Stimulated activated CD8-positive, alpha-beta memory T cell treated with anti-CD3 and anti-CD28 coated beads, Interleukin-7, amount 100 ng/mL, for 4 hours (primary cell): ENCODE measurements around the gene ACMSD.
"Not testable (repeated sequence)": the region's sequence is repeated elsewhere in the genome, so short reads cannot be mapped to it uniquely, and the experiment has no call there.

Experiments used
- DNase-seq, 2 donors: peaks; one replicate each; pipeline ENCODE4 v3.0.0-alpha.2; 2020; ENCODE audit warnings: low read depth in 2 of 2

The ACMSD gene

DNA sequence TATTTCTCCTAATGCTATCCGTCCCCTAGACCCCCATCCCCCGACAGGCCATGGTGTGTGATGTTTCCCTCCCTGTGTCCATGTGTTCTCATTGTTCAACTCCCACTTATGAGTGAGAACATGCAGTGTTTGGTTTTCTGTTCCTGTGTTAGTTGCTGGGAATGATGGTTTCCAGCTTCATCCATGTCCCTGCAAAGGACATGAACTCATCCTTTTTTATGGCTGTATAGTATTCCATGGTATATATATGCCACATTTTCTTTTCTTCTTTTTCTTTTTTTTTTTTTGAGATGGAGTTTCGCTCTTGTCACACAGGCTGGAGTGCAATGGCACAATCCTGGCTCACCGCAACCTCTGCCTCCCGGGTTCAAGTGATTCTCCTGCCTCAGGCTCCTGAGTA is 9.2 kb downstream of the ACMSD start:
- not testable (repeated sequence) for DNase-seq

DNA sequence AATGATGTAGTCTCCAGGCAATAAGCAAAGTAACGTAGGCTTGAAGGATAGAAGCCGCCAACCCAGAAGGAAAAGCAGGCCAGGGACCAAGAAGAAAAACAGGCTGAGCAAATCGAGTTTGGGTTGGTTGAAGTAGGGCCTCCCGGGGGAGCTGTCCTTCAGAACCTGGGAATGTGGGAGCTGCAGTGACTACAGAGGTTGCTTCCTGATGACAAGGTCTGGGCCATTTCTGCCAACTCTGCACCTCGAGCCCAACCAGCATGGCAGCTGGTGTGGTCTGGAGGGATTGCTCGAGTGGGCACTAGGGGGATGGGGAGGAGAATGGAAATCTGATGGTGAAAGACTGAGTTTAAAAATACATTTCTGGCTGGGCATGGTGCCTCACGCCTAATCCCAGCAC is 14.1 kb downstream of the ACMSD start:
- DNase-seq = no peak

DNA sequence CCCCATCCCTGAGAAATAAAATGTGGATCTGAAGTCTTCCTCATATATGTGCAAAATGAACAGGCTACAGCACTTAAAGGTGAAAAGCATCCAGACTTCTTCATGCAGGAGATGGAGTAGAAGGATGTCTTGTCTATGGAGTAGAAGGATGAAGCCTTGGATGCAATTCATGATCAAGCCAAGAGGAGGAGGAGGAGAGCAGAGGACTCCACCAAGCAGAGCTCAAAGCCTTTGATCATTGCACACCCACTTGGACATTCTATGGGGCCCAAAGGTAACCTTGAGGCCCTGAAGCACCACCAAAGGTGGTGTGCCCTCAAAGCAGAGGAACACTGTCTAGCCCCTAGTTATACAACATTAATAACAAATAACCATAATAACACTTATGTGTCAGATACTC is 17.3 kb downstream of the ACMSD start:
- DNase-seq = no peak

DNA sequence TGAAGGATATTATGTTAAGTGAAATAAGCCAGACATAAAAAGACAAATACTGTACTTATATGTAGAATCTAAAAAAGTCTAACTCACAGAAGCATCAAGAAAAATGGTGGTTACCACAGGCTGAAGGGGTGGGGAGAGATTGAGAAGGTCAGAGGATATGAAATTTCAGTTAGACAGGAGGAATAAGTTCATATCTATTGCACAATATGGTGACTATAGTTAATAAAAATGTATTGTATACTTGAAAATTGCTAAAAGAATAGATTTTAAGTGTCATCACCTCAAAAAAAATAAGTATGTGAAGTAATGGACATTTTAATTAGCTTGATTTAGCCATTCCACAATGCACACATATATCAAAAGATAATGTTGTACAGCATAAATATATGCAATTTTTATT is 19.8 kb downstream of the ACMSD start:
- DNase-seq = no peak

DNA sequence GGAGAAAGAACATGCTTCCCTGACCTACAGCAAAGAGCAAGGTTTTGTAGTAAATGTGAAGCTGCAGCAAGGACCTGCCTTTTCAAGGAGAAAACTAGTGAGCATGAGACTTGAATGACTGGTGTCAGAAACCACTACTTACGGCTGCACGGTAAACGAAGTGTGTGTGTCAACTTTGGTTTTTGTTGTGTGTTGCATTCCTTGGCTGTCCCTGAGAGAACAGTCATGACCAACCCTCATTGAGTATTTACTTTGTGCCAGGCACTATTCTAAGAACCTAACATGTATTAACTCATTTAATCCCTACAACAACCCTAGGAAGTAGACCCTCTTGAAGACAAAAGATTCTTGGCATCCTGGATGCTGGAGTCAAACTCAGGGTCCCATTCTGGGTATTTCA is 22.8 kb downstream of the ACMSD start:
- no peak for DNase-seq

DNA sequence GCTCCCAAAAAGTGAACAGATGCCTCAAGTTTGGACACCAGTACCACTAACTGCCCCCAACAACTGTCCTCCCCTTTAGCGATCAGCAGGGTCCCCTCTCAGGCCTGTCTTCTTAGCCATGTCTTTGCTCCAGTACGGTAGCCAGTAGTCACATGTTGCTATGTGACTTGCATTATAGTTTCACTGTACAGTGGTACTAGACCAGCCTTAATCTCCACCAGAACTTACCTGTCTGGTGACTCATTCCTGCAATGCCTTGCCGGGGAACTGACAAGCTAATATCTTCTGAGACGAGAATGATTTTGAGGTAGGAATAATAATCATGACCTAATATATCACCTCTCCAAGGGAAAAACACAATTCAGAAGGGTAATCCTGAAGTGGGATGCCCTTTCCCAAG is 23.7 kb downstream of the ACMSD start:
- no peak for DNase-seq

DNA sequence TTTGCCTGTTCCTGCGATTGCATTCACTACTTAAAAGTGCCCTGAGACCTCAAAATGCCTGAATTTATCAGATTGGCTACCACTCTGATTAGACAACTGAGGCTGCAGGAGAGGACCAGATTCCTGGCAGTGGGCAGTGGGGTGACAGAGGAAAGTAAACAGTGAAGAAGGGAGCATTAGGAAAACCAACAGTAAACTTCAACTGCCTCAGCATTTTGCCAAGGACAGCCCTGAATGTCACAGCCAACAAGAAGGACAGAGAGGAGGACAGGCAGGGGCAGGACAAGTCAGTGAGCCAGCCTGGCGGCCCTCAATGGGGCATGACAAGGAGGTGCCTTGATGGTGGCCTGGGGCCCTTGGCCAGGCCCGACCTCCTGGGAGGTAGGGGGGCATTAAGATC is 24.3 kb downstream of the ACMSD start:
- no peak for DNase-seq

DNA sequence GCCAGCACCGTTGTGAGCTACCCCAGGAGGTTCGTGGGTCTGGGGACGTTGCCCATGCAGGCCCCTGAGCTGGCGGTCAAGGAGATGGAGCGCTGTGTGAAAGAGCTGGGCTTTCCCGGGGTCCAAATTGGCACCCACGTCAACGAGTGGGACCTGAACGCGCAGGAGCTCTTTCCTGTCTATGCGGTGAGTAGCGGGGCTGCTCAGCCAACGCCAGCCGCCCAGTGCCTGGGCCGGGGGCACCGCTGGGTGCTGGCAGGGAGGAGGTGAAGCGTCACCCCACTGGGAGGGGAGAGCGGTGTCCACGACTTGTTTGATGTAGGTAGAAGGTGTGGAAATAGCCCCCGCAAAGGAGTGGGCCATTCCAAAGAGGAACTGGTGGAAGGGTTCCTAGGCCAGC is 25.0 kb downstream of the ACMSD start:
- DNase-seq = no peak

DNA sequence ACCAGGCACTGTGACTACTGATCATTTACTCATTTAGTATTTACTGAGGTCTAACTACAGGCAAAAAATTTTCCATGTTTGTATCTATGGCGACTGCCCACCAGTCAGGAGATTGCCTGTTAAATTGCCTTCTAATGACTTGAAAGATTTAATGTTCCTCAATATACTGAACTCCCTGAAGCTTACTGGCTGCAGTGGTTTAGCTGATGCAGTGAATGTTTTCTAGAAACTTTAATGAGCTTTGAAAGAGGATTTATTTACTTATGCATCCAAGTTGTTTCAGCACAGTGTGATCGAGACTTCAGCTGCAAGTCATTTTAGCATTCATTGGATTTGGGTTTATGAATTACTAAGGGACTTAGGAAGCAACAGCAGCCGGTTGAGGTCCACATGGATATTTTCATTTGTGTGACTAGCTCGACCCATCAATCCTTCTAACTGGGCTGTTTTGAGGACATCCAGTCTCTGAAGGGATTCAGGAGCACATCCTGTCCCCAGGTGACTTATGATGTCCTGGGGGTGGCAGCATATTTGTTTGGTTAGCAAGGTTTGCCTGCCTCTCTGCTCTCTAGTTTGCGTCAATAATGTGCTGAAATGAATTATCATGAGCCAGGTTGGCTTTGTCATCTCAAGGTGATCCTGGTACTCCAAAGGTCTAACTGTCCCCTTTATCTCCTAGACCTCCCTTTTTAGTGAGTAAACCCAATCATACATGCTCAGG is 26.8 kb downstream of the ACMSD start:
- DNase-seq = no peak

DNA sequence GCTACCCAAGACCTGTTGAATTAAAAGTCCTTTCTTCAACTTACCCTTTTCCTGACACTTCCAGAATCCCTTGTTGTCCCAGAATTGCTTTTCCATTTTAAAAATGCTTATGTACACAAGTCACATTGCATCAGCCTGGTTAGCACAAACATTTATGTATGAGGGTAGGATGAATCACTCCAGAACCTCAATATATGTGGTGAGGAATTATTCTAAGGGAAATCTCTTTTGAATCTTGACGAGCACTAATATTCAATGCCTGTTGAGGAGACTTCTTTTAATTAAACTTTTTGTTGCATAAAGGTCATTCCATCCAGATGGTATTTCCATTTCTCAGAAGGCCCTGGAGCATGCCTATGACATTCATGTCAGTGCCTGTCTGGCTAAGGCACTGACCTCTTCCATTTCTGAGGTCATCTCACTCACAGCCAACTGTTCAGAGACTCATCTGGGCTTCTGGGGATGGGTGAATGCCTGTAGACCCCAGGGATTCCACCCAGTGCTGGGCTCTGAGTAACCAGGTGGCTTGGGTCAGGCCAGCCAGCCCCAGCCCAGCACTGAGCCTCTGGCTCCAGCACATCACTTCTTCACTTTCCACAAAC is 28.2 kb downstream of the ACMSD start:
- no peak for DNase-seq

DNA sequence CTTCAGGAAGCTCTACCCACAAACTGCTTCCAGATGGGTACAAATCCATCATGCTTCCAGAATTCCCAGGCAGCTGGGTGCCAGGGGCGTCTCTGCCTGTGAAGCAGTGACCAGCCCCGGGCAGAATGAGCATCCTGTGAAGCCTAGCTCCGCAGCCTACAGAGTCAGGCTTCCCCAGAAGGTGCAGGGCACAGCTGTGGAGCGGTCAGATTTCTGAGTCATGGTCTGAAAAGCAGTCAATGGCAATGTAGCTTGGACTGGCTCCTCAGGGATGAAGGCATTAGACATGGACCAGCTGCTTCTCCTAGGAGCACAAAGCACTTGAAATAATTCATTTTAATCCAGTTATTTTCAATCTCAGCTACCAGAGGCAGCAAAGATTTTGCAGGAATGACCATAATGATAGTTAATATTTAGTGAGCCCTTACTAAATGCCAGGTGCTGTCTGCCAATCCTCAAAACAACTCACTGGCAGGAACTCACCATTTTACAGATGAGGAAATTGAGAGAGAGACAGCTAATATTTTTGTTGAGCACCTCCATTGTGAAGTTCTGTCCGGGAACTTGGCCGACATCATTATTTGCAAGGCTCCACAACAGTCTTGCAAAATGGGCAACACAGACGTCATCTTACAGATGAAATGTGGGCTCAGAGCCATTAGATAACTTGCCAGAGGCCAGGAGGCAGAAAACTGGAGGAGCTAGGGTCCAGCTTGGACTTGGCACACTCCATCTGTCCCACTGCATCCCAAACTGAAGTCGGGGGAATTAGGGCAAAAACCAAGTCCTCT is 31.7 kb downstream of the ACMSD start:
- no peak for DNase-seq

DNA sequence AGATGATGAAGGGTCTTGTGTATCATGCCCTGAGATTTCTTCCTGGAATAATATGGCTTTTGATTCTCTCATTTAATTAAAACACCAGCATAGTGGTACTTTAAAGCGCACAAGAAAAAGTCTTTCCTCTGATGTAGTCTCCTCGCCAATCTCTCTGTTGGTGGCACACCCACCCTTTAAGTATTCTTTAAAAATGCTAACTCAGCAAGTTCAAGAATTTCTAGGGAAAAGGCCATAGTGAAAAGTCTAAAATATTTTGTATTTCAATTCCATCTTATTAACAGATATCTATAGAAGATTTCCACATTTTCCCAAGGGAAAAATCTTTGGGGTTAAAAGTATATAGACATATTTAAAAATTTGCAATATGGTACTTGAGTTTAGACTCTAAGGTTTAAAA is 34.7 kb downstream of the ACMSD start:
- no peak for DNase-seq

DNA sequence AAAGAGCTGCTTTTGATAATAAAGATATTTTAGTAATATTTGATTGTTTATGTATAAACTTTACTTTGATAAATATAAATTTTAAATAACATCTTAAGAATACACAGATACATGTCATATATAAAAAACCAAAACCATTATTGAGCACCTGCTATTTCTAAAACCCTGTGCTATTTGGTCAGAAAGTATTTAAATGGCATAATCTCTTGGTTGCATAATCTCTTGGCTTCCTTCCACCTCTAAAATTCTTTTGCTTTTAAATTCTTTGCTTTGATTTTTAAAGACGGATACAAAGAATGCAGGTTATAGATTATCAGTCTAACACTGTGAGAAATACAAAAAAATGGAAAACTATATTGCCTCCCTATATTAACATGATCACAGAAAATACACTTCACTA is 36.9 kb downstream of the ACMSD start:
- no peak for DNase-seq

DNA sequence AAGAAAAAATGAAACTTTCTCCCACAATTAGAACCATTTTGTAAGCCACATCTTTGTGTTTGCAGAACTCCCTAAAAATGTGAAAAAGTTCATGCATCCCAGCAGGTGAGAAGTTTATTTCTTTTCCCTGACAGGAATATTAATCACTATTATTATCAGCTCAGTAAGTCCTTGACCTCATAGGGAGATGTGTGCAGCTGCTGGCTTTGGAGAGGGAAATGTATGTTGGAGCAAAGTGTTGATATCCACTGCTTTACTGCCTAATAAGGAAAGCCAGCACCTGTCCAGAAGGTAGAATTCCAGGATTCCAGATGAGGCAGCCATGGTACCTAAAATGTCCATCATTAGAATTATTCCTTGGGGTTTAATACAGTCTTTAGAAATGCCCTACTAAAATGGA is 44.4 kb downstream of the ACMSD start:
- no peak for DNase-seq

DNA sequence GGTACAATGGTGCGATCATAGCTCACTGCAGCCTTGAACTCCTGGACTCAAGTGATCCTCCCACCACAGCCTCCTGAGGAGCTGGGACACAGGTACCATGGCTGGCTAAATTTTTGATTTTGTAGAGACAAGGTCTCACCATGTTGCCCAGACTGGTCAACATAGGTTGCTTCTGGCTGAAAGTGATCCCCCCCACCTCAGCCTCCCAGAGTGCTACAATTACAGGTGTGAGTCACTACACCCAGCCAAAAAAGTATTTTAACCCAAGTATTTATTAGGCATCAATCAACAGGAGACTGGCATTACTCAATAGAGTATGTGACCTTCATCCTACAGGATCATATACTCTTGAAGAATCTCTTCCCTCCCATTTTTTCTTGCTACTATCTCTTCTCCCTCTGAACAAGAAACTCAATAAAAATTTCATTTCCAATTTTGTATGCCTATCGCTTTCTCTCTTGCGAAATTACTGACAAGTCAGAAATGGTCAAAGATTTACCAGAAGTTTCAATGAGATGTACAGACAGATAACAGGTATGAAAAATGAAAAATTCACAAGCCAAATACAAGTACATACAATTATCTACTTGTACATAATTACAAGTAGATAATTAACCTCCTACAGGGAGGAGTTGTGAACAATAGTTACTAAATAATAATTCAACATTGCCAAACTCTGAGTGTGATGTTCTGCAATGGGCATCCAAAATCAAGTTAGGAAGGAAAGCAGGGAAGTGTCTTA is 45.3 kb downstream of the ACMSD start:
- no peak for DNase-seq

DNA sequence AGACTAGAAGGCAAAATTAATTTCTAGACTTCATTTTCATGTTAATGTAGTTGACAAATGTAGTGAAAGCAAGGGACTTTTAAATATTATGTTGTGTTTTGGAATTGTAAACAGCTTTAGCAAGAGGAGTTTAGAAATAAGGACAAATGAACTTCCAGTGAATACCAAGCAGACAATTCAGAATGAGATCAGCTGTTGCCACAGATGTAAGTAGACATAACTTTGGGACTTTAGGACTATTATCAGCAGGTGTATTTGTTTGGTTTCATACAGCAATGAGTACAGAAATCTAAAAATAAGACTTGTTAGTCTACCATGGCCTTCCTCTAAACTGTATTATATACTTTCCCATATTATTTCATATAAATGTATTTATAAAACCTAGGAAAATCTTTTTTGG is 46.0 kb downstream of the ACMSD start:
- no peak for DNase-seq

DNA sequence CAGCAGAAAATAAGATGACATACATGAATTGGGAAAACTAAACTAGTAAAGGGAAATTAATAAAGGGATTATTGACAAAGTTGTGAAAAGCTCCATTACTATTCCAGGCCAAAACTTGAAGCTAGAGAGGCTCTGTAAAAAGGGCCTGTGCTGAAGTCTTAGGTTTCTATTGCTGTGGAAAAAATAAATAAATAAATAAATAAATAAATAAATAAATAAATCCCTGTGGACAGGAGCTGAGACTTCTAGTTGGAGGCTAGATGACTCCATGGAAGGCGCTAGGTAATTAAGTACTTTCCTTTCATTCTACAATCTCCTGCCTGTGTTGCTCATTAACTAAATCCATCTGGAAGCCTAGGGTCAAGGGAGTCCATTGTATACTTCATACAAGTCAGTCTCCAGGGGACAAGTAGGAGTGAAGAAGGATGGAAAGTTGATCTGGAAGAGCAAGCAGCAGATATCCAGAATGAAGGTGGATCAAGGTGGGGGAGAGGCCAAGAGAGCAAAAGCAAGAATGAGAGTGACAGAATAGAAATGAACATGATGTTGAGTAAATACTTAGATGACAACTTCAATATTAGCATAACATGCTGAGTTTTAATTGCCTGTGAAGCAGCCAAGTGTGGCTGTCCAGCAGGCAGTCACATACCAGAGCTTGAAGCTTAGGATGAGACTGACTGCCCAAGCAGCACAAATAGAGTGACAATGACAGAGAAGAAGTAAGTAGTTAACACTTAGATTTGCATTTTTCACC is 54.0 kb downstream of the ACMSD start:
- DNase-seq = no peak

DNA sequence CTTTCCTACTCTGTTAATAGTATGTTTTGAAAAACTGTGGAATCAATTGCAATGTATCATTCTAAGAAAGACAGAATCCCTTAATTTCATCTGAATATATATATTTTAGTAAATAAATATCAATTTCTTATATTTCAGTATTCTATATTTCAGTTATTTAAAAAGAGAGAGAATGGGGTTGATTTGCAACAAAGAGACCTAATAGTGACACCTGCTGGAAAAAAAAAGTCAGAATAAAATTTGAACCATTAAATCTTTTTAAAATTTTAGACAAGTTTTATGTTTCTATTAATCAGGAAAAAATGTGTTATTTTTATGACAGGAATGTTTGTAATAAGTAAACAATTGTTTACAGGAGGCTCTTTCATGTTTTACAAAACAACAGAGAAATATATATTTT is 59.5 kb downstream of the ACMSD start:
- no peak for DNase-seq

DNA sequence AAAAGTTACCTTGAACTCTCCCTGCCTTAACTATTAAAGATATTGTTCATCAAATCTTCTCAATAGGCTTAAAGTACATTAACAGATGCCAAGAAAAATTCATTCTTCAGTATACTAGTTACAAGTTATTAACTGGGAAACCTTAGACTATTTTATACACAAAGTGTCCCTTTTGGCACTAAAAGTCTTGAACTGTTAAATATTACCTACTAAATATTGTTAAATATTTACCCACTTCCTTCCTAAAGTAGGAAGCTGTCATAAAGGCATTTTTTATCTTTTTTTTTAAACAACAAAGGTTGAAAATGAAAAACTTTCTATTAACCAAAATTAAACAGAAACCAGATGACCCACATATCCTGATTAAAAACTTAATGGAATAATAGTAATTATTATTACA is 60.8 kb downstream of the ACMSD start:
- DNase-seq = no peak

DNA sequence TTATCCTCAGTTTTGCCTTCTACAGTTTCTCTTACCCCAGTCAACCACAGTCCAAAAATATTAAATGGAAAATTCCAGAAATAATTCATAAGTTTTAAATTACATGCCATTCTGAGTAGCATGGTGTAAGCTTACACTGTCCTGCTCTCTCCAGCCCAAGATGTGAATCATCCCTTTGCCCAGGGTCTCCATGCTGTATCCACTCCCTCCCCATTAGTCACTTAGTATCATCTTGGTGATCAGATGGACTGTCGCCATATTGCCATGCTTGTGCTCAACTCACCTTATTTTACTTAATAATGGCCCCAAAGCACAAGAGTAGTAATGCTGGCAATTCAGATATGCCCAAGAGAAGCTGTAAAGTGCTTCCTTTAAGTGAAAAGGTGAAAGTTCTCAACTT is 61.7 kb downstream of the ACMSD start:
- DNase-seq = no peak

DNA sequence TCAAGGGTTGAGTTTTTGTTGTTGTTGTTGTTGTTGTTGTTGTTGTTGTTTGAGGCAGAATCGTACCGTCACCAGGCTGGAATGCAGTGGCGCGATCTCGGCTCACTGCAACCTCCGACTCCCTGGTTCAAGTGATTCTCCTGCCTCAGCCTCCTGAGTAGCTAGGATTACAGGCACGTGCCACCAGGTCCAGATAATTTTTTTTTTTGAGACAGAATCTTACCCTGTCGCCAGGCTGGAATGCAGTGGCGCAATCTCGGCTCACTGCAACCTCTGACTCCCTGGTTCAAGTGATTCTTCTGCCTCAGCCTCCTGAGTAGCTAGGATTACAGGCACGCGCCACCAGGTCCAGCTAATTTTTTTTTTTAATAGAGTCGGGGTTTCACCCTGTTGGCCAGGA is 65.3 kb downstream of the ACMSD start:
- DNase-seq = not testable (repeated sequence)

DNA sequence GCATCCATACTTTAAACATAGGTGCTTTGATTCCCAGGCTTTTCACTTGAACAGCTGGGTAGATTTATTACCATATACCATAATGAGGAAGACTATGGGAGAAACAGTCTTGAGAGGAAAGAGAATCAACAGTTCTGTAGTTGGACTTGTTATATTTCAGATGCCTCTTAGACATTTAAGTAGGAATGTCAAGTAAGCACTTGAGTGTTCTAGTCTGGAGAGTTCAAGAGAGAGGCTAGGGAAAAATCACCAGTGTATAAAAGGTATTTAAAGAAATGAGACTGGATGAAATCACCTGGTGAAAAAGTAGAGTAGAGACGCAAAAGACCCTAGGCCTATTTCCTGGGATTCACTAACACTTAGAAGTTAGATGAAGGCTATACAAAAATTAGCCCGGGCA is 66.8 kb downstream of the ACMSD start:
- no peak for DNase-seq
